HG02870 (cell line): ENCODE data around the gene DVL1.
"Not testable (repeated sequence)": the region's sequence is repeated elsewhere in the genome, so short reads cannot be mapped to it uniquely, and the experiment has no call there.

Experiments
- ATAC-seq: cut with Tn5 transposase; IDR thresholded peaks from one replicate; pipeline ENCODE4 v1.9.1; 2021; ENCODE audit warnings: mild to moderate bottlenecking, moderate library complexity; ENCODE audit not compliant: unreplicated experiment

The DVL1 gene

GRCh38 chr1:1373815-1374588, 24.8 kb upstream of the DVL1 start:
- ATAC-seq, result no peak

GRCh38 chr1:1373051-1373814, 24.0 kb upstream of the DVL1 start:
- no peak for ATAC-seq

GRCh38 chr1:1371746-1372711, 22.8 kb upstream of the DVL1 start:
- ATAC-seq, result no peak

GRCh38 chr1:1371364-1371745, 22.1 kb upstream of the DVL1 start:
- ATAC-seq, result no peak

GRCh38 chr1:1370771-1371300, 21.6 kb upstream of the DVL1 start:
- ATAC-seq, result no peak

GRCh38 chr1:1370094-1370493, 20.9 kb upstream of the DVL1 start:
- ATAC-seq, result not testable (repeated sequence)

- no peak for ATAC-seq
Observed at GRCh38 chr1:1367315-1367714, 18.1 kb upstream of the DVL1 start.

- no peak for ATAC-seq
Observed at GRCh38 chr1:1366699-1367066, 17.5 kb upstream of the DVL1 start.

- no peak for ATAC-seq
Observed at GRCh38 chr1:1365875-1366698, 16.9 kb upstream of the DVL1 start.

- no peak for ATAC-seq
Observed at GRCh38 chr1:1364266-1364665, 15.0 kb upstream of the DVL1 start.

GRCh38 chr1:1361982-1362423, 12.8 kb upstream of the DVL1 start:
- no peak for ATAC-seq

- no peak for ATAC-seq
Observed at GRCh38 chr1:1361233-1361981, 12.2 kb upstream of the DVL1 start.

GRCh38 chr1:1360506-1361169, 11.4 kb upstream of the DVL1 start:
- no peak for ATAC-seq

GRCh38 chr1:1359664-1360468, 10.6 kb upstream of the DVL1 start:
- no peak for ATAC-seq

GRCh38 chr1:1359308-1359663, 10.1 kb upstream of the DVL1 start:
- no peak for ATAC-seq

GRCh38 chr1:1358433-1359271, 9.4 kb upstream of the DVL1 start, which contains the start of gene MXRA8:
MXRA8 (minus strand) TSS chr1:1358555; CDS start chr1:1358504, 51 bp downstream.
- no peak for ATAC-seq

- ATAC-seq, result no peak
Observed at GRCh38 chr1:1357871-1358432, 8.7 kb upstream of the DVL1 start.
